ENCODE data around the gene MPST.
A peak's percentile ranks its signal among the peaks of the same experiment; 100 is the strongest.

MPST gene

GRCh38 chr22:37001826-37002225, 17.7 kb upstream of the MPST start:
- DNase-seq: no peak

GRCh38 chr22:37002633-37003032, 16.9 kb upstream of the MPST start:
- no peak for DNase-seq

GRCh38 chr22:37007651-37008050, 11.9 kb upstream of the MPST start:
- DNase-seq: no peak

GRCh38 chr22:37008365-37008764, 11.2 kb upstream of the MPST start:
- DNase-seq: no peak

DNA sequence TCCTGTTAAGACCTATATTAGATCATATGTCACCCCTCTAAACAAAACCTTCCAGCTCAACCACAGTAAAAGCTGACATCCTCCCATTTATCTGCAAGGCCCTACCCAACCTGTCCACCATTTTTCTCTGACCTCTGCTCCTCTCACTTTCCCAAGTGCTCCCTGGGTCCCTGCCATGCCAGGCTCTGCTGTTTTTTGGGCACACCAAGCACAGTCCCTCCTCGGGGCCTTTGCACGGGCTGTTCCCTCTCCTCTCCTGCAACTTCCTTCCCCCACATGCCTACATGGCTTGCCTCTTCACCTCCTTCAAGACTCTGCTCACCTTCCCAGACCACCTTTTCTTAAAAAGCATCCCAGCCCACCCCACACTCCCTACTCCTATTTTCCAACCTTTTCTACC, 10.1 kb upstream of the MPST start:
- DNase-seq: no peak

DNA sequence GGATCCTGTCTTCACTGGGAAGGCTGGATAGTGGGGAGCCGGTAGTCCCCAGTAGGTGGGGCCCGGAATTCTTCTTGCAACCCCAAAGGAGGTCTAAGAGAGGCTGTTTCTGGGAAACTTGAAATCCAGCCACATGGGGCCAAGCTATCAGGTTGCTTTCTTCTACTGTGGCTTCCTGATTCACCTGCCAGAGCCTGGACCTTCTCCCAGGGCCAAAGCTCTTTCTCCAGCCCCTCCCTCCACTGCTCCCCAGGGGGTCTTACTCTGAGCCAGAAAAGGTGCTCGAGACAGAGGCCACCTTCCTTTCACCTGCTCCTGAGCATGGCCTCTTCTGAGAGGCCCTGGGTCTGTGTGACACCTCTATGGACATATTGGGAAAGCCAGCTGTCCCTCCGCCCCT, 9.4 kb upstream of the MPST start:
- no peak for DNase-seq

DNA sequence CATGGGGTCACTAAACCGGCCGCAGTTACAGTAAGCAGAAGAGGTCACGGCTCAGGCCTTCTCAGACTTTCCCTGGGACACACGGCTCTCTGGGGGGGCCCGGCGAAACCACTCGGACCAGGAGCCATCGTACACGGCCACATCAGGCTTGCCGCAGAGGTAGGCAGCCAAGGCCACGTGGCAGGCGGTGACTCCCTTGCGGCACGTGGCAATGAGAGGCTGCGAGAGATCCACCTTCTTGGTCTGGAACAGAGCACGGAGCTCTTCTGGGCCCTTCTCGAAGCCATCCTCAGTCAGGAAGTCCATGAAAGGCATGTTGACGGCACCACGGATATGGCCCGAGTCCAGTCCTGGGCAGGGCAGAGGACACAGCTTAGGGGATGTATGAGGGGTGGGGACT, 8.6 kb upstream of the MPST start:
- DNase-seq: no peak

- no peak for DNase-seq
These were observed 8.1 kb upstream of the MPST start for GRCh38 chr22:37011472-37011871.

GRCh38 chr22:37012262-37012904, 7.2 kb upstream of the MPST start:
- DNase-seq: no peak

DNA sequence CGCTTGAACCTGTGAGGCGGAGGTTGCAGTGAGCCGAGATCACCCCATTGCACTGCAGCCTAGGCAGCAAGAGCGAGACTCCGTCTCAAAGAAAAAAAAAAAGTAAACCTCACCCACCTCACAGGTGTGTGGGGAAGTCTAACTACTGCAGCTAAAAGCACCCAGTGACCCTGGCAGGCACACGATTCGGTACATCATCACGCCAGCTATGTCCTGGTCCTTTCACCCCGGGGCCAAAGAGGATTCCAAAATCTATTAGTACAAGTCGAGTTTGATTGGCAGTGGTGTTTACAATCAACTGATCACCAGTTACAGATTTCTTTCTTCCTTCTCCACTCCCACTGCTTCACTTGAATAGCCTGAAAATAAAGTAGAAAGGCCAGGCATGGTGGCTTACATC, 6.6 kb upstream of the MPST start:
- no peak for DNase-seq

- no peak for DNase-seq
These were observed 5.1 kb upstream of the MPST start for GRCh38 chr22:37014415-37014806.

GRCh38 chr22:37014835-37015586, 4.5 kb upstream of the MPST start:
- no peak for DNase-seq

DNA sequence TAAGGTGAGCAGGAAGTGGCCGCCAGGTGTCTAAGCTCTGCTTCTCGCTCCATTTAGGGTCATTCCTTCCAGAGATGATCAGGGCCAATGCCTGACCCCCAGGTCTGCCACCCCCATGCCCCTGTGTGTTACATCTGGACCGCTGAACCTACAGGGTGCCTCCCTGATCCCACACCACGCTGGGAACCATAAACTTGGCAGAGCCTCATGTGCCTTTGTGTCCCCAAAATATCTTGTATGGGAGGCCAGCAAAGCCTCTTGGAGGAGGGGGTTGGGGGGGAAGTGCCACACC, 4.0 kb upstream of the MPST start:
- no peak for DNase-seq

DNA sequence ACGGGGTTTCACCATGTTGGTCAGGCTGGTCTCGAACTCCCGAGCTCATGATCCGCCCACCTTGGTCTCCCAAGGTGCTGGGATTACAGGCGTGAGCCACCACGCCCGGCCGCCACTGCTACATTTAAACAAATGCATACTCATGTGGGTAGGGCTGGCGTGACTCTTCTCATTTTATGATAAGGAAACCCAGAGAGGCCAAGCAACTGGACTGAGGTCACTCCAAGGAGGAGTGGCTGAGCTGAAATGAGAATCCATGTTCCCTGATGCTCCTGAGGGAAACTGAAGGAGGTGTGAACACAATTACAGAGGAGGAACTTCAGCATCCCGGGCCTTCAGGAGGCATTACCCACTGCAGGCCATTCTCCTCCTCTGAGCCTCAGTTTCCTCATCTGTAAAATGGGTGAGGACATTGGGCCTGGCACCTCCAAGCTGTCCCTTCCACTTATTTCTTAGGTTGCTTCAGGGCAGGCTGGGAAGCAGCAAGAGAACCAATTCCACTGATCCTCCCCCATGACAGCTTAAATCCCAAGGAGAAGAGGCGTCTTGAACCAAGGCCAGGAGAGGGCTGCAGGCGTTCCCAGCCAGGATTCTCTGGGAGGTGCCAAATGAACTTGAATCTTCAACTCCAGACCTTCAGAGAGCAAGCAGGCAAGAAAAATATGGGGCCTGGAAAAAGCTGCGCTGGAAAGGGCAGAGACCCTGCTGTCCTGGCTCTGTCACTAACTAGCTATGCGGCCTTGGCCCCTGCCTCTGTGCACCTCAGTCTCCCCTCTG, 3.2 kb upstream of the MPST start:
- DNase-seq: no peak

DNA sequence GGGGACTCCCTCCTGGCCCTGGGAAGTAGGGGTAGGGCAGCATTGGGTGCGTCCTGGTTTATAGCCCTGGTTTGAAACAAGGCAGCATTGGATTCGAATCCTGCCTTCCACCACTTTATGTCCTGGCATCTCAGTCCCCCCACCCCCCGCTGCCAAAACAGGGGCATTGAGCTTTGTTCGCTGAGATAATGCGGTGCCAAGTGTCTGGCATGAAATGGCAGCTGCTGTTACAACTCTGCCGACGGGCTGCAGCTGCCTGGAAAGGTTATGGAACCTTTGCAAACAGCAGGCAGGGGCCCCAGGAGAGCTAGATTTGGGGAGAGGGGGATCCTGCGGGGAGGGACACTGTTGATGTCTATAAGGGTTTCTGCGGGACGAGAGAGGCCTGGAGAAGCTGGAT, 2.2 kb upstream of the MPST start:
- no peak for DNase-seq

GRCh38 chr22:37018086-37018814, 1.3 kb upstream of the MPST start:
- no peak for DNase-seq

GRCh38 chr22:37018815-37019308, 680 bp upstream of the MPST start:
- peak; percentile 65 for DNase-seq

GRCh38 chr22:37020192-37020479, 594 bp downstream of the MPST start:
- peak; percentile 48 for DNase-seq

DNA sequence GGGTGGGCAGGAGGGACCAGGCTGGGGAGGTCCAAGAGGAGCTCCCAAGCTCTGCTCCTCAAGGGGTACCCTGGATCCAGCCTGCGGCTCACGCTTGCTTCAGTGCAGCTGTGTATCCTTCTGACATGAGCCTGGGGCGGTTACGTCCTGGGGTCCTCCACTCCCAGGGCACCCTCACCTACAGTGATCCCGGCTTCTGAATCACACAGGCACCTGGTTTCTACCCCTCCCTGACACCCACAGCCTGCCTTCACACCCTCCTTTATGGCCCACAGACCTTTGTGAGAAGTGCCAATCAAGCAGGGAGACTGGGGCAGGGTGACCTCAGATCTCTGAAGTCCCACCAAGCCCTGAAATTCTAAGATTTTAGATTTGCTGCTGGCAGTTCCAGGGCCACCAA, 1.5 kb downstream of the MPST start:
- DNase-seq: no peak

DNA sequence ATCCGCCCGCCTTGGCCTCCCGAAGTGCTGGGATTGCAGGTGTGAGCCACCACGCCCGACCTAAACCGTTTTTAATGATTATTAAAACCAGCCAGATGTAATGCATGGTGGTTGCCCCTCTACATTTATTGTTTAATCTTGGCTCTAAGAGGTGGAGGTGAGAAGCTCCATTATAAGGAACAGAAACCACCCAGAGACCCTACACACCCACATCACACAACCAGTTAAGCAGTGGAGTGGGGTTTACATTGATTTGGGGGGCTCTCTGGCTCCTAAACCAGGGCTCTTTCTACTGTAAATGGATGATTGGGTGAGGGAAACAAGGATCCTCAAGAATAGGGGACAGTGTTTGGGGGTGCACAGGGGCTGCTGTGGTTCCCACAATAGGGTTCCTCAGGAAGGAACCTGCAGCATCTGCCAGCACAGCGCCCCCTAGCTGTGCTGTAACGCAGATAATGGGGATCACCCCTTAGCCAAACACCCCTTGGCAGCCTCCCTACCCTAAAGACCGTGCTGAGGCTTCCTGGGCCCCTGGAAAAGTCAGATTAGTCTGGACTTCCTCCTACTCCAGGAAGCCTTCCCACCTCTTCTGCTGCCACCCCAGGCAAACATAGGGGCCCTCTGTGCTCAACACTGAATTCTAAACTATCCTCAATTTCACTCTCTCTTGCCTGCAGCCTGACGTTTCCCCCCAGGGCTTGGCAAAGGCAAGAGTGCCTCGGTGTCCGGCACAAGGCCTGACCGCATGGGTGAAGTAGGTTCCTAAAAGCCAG, 2.4 kb downstream of the MPST start:
- peak; percentile 47 for DNase-seq

- DNase-seq: no peak
These were observed 3.2 kb downstream of the MPST start for GRCh38 chr22:37022483-37023337.

Measured in EL (cell line).